ENCODE results near the gene KCTD16.

KCTD16 gene

GRCh38 chr5:144297081-144297480 is 126.4 kb downstream of the KCTD16 start:
- no peak for DNase-seq

DNA sequence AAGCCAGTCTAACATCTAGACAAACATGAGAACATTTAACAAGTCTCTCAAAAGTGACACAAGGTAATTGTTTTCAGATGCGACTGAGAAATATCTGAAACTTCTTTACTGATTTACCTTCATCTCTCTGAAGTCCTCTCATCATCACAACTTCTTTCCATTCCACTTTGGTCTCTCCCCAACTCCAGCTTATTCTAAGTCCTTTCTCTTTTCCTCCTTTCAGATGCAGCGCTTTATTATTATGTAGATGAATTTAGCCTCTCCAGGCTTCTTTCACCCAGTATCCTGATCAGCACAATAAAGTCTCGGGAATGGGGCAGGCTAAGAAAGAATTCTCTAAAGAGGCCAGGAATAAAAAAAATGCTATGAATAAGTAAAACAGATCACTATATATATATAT is 128.0 kb downstream of the KCTD16 start:
- DNase-seq: no peak

- DNase-seq: no peak
Measured at GRCh38 chr5:144304688-144305087, 134.0 kb downstream of the KCTD16 start.

GRCh38 chr5:144307736-144308135 is 137.1 kb downstream of the KCTD16 start:
- no peak for DNase-seq

DNA sequence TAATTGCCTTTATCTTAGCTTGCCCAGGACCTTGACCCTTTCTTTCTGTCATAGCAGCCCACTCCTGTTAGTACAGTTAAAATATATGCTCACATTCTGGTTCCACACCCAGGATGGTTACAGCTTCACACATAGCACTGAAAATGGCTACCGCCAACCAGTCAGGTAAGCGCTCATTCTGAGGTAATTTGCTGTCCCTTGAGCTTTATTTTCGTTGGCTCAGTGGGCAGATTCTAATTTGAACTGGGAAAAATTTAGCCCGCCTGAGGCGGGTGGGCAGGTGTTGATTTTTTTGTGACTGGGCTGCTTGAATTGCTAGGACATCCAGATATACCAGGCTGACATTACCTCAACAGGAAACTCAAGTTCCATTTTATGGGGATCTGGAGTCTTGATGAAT is 137.5 kb downstream of the KCTD16 start:
- DNase-seq: no peak

DNA sequence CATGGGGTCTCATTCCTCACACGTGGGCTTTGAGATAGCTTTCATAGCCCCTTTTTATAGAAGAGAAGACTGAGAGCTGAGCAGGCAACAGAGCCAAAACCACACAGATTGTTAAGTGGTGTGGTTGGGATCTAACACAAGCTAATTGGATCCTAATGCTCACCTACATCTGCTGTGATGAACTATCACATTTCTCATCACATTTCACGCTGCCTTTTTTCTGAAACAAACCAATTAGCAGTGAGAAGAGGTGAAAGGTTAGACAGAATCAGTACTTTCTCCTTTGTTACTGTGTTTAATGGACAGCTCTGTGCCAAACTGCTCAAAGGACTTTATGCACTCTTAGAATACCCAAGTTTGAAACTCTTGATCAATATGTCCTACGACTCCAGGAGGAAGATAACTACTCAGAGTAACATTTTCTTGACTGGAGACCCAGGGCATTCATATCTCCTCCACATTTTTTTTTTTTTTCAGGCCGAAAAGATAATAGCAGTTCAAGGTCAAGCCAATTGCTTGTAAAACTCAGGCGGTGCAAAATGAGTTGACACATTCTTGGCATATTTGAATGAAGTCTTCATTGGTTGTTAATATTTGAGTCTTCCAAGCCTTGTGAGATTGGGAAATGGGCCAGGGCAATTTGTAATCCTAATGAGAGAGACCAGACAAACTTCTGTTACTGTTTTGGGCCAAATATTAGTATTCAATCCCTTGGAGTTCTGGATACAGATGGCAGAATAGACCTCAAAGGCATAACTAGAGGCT is 138.4 kb downstream of the KCTD16 start:
- DNase-seq: no peak

DNA sequence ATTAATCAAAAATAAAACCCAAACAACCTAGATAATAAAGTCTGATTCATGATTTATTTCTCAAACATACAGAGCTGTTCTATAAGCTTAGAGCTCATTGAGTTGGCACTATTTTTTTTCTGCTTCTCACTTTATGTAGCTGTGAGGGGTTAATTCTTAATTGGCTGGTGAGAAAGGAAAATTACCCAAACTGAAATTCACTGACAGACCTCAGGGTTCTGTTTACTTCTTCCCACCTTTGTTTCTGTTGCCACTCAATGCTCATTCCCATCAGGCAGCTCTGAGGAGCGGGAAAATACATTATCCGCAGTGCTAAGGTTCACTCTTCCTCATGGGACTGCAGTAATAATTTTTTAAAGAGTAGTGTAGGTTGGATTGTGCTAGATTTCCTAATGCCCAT is 139.9 kb downstream of the KCTD16 start:
- DNase-seq: no peak

DNA sequence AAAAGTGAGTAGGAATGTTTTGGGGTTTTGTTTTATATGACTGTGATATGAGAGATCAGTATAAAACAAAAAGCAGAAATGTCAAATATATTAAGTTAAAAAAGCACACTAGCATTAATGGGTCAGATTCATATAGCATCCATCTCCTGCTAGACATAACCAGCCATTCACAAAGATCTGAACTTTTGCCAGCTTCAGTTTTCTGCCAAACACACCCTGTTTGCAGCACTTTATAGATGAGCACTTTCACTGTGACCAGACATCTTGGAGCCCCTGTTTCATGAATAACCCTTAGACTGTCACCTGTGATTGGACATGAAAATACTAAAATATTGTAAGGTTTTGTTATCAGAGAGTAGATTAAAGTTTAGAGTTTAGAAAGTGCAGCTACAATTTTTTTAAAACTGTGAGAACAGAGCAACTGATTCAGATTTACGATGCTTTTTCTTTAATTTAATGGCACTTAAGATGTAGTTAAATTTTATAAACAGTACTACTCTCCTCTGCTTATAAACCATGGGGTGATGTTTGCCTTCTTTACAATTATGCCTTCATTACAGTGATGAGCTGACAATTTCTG is 142.6 kb downstream of the KCTD16 start:
- DNase-seq: no peak

- no peak for DNase-seq
Measured at GRCh38 chr5:144315026-144315425, 144.4 kb downstream of the KCTD16 start.

GRCh38 chr5:144315994-144316634 is 145.4 kb downstream of the KCTD16 start:
- DNase-seq: no peak

DNA sequence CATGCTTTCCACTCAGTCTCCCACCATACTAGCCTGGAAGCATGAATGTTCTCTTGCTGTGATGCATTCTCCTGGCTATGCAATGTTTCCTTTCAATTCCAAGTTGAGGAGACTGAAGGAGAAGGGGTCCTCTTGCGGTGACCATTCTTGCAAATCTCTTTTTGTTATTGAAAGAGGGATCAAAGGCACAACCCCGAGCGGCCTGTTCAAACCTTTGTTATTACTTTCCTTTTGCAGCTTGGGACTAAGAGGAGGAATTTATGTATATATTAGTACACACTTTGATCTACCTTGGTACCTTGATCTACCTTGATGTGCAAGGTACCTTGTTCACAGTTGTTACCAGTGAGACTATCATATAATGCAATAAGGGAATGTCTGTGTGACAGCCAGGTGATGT is 147.3 kb downstream of the KCTD16 start:
- no peak for DNase-seq

DNA sequence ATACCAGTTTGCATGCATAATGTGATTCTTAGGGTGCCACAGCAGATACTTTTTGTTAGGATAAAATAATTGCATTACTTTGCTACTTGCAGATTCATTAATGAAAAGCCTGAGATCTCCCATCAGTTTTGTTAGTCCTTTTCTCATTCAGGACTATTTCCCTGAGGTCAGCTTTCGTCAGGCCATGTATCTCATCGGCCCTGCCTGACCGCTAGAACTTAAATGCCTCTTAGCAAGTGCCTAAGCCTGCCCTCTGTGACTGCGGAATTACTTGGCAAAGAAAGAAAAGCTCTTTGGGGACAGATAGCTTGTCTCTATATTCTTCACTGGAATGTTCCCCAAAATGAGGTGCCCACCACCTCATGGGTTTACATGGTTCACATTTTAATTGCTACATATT is 147.8 kb downstream of the KCTD16 start:
- no peak for DNase-seq

- no peak for DNase-seq
Measured at GRCh38 chr5:144323181-144323580, 152.5 kb downstream of the KCTD16 start.

DNA sequence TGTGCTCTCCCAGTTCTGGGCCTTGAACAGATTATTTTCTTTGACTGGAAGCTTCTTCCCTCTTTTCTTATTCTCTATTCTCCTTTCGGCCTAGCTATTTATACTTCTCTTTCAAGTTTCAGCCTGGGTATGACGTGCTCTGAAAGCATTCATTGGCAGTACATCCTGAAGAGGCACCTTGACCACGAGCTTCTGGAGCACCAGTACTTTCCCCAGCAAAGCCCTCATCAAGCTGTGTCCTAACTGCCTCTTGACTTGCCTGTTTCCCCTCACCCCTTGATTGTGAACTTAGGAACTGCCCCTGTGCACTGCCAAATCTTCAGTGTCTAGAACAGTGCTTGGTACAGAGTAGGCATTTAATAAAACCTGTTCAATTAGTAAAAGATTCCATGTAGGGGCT is 154.9 kb downstream of the KCTD16 start:
- DNase-seq: no peak

DNA sequence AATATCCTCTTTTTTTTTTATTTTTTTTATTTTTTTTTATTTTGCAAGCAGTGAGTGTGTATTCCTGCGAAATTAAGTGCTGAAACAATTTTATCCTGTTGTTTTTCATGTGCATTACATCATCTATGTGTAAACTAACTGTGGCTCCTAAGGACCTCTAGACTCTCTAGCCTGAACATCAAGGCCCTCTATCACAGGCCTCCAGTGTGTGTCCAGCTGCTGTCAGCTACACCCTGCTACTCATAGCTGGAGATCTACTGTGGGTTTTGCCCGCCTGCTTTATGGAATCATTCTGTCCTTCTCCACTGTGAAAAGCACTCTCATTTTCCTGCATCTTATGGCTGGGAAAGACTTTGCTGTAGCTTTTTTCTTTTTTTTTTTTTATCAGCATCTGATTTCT is 157.8 kb downstream of the KCTD16 start:
- DNase-seq: no peak

DNA sequence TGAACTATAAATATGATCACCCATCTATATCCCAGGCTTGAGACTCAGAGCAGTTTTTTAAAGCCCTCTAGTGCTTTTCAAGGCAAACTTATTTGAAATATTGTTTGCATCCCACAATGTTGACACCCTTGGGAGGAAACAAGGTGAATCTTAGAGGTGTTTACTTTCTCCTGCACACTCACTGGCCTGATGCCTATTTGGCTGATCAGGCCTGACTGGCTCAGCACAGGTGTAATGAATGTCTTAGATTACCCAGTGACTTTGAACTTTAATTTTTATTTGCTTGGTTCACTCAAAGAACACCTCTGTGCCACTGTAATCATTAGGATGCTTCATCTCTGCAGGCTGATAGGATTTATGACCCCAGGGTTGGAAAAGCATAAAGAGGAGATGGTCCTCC is 158.3 kb downstream of the KCTD16 start:
- no peak for DNase-seq

DNA sequence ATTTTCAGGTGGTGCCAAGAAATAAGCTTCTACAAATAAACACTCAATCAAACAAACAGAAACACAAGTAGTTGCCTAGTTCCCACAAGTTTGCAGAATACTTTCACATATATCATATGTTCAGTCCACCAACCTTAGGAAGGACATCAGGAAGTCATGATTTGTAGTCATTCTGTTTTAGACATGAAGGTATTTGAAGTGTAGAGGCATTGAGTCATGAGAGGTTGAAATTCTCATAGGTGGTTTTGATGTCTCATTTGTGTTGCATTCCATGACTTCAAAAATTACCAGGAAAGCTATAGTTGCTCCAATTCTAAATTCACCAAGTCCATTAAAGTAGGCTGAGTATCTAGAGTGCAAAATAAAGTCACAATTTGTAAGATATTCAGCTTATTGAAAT is 159.0 kb downstream of the KCTD16 start:
- DNase-seq: no peak

GRCh38 chr5:144331361-144331760 is 160.7 kb downstream of the KCTD16 start:
- DNase-seq: no peak

DNA sequence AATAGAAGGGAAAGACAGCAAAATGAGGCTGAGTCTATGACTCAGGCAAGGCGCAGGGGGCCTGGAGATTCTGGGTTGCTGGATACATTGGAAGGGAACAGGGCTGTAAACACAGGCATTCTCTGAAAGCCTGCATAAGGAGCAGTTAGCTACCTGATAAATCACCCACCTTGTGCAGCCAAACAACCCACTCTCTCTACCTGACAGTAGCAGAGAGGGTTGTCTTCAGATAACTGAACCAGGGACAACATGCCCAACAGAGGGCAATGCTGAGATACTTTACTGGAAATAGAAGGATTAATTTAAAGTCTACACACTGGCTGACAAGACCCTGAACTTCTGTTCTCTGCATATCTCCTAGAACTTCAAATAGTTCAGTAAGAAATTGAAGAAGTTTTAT is 161.6 kb downstream of the KCTD16 start:
- DNase-seq: no peak

DNA sequence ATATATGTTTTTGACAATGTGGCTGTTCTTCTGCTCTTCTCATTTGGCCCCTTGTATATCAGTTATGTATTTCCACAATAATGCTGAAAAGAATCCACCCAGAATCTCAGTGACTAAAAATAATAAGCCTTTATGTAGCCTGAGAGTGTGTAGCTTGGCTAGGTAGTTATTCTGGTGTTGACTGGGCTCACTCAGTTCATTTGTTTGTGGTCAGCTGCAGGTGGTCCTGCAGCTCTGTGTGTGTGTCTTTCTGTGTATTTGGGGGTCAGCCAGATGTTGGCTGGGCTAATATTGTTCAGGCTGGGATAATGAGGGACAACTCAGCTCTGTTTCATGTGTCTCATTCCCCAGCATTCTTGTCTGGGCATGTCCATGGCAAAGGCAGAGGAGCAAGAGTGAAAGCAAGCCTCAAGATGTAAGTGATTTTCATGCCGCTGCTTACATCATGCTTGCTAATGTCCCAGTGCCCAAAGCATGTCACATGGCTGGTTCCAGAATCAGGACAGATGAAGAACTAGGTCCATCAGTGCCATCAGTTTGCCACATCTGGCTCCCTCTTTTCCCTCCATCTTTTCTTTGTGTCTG is 162.8 kb downstream of the KCTD16 start:
- DNase-seq: no peak

DNA sequence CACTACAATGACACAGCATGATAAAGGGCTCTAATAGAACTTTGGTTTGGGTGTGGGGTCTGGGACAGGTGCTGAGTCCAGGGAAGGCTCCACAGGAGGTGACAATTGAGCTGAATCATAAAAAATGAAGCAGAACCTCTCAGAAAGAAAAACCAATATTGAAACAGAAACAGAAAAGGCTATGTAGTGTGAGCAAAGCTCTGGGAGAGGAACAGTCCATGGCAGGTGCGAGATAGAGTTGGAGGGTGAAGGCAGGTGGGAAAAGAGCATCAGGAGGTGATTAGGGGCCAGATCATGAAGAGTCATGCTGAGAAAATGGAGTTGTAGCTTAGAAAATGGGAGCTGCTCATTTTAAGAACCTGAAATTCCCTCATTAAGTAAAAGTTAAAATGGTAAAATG is 164.9 kb downstream of the KCTD16 start:
- DNase-seq: no peak

DNA sequence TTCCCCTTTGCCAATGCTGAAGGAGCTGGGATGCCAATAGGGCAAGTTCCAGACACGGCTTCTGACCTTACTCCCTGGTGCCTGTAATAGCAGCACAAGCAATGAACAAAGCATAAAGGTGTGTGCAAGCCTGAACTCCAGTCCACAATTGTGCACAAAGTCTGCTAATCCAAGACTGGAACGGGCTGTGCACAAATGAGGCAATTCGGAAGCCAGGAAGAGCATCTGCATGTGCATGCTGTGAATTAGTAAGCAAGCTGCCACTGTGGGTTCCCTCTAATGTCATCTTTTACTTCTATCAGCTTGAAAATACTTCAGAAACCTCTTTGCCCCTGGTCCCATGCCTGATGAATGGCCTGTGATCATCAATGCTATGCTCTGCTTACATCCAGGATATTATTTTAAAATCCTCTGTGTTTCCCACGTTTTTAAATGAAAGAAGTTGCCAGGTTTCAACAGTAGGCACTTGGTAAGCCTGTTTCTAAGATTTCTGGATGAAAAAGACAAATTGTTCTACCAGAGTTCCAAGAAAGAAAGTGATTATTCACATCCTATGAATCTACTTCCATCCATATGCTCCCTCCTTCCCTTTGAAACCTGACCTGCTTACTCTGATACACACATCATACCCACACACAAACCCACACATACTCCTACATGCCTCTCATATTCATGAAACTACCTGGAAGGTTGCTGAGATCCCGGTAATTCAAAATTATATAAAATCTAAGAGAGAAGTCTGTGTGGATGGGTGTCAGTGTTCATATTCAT is 165.7 kb downstream of the KCTD16 start:
- no peak for DNase-seq

GRCh38 chr5:144352330-144352729 is 181.7 kb downstream of the KCTD16 start:
- DNase-seq: no peak

All from 8988T (cell line).